Liver (tissue), 9 donors: ENCODE measurements around the gene CYP1A2. TPM values are rescaled to one million over a fixed set of nuclear protein-coding genes. Genes with fewer than 3 reads are reported as not detected.
A peak's percentile ranks its signal among the peaks of the same experiment; 100 is the strongest.
"Not testable (repeated sequence)": the region's sequence is repeated elsewhere in the genome, so short reads cannot be mapped to it uniquely, and the experiment has no call there.

Experiments
- DNase-seq: peaks from one replicate; pipeline ENCODE4 v3.0.0-alpha.2; 2017; ENCODE audit warnings: low spot score
- H3K27ac ChIP-seq, 2 donors: one replicate each; pipeline ENCODE4 v1.7.0; 2013; ENCODE audit warnings: inconsistent platforms in 2 of 2, low read length in 2 of 2, control low read depth in 1 of 2, low read depth in 1 of 2, mild to moderate bottlenecking in 1 of 2
- H3K27me3 ChIP-seq, 4 donors: one replicate each; pipeline versions ENCODE4 v1.6.1 to v1.7.0; 2013; ENCODE audit warnings: low read length in 3 of 4, inconsistent platforms in 1 of 4, mild to moderate bottlenecking in 1 of 4, moderate library complexity in 1 of 4; ENCODE audit not compliant: control insufficient read depth in 4 of 4, insufficient read depth in 4 of 4
- H3K36me3 ChIP-seq, 4 donors: one replicate each; pipeline versions ENCODE4 v1.6.1 to v1.7.0; 2013; ENCODE audit warnings: low read length in 3 of 4, mild to moderate bottlenecking in 3 of 4, low read depth in 1 of 4, moderate library complexity in 1 of 4; ENCODE audit not compliant: control insufficient read depth in 4 of 4, insufficient read depth in 3 of 4
- H3K4me1 ChIP-seq, 4 donors: one replicate each; pipeline versions ENCODE4 v1.6.1 to v1.7.0; 2013; ENCODE audit warnings: low read length in 3 of 4, mild to moderate bottlenecking in 3 of 4, moderate library complexity in 1 of 4; ENCODE audit not compliant: control insufficient read depth in 4 of 4, insufficient read depth in 4 of 4
- H3K4me3 ChIP-seq, 3 donors: one replicate each; pipeline versions ENCODE4 v1.6.1 to v1.7.0; 2013; ENCODE audit warnings: low read length in 3 of 3, control low read depth in 1 of 3, low read depth in 1 of 3, mild to moderate bottlenecking in 1 of 3
- H3K9ac ChIP-seq, 2 donors: one replicate each; pipeline ENCODE4 v1.7.0; 2013; ENCODE audit warnings: low read length in 2 of 2, mild to moderate bottlenecking in 2 of 2, moderate library complexity in 2 of 2, control low read depth in 1 of 2, low read depth in 1 of 2
- H3K9me3 ChIP-seq, 4 donors: one replicate each; pipeline versions ENCODE4 v1.6.1 to v1.7.0; 2013; ENCODE audit warnings: low read length in 3 of 4; ENCODE audit not compliant: control insufficient read depth in 4 of 4
- EGR1 ChIP-seq, 2 donors: IDR thresholded peaks; 2 replicates each; pipeline ENCODE4 v1.6.1; 2016 to 2018; ENCODE audit warnings: antibody characterized with exemption in 2 of 2, low read depth in 2 of 2
- FOXA1 ChIP-seq: IDR thresholded peaks from 2 replicates; pipeline ENCODE4 v1.6.1; 2016; ENCODE audit warnings: antibody characterized with exemption
- FOXA2 ChIP-seq: IDR thresholded peaks from 2 replicates; pipeline ENCODE4 v1.6.1; 2016; ENCODE audit warnings: antibody characterized with exemption
- GABPA ChIP-seq, 2 donors: IDR thresholded peaks in 1 of 2; conservative IDR thresholded peaks in 1 of 2; 2 replicates each; pipeline ENCODE4 v1.6.1; 2016; ENCODE audit warnings: antibody characterized with exemption in 2 of 2, mild to moderate bottlenecking in 1 of 2, moderate library complexity in 1 of 2
- HNF4A ChIP-seq, 2 donors: conservative IDR thresholded peaks; 2 replicates each; pipeline ENCODE4 v1.6.1; 2016; ENCODE audit warnings: antibody characterized with exemption in 2 of 2, mild to moderate bottlenecking in 2 of 2
- HNF4G ChIP-seq: IDR thresholded peaks from 2 replicates; pipeline ENCODE4 v1.6.1; 2016; ENCODE audit warnings: antibody characterized with exemption
- JUND ChIP-seq, 2 donors: IDR thresholded peaks; 2 replicates each; pipeline ENCODE4 v1.6.1; 2016; ENCODE audit warnings: antibody characterized with exemption in 2 of 2
- NR2F2 ChIP-seq: IDR thresholded peaks from 2 replicates; pipeline ENCODE4 v1.6.1; 2016; ENCODE audit warnings: antibody characterized with exemption
- RAD21 ChIP-seq, 2 donors: IDR thresholded peaks; 2 replicates each; pipeline ENCODE4 v1.6.1; 2016; ENCODE audit warnings: antibody characterized with exemption in 2 of 2, mild to moderate bottlenecking in 2 of 2
- RXRA ChIP-seq, 2 donors: IDR thresholded peaks; 2 replicates each; pipeline ENCODE4 v1.6.1; 2017 to 2018; ENCODE audit warnings: antibody characterized with exemption in 2 of 2, mild to moderate bottlenecking in 1 of 2
- SP1 ChIP-seq: IDR thresholded peaks from 2 replicates; pipeline ENCODE4 v1.6.1; 2018; ENCODE audit warnings: antibody characterized with exemption, mild to moderate bottlenecking
- TAF1 ChIP-seq: conservative IDR thresholded peaks from 2 replicates; pipeline ENCODE4 v1.6.1; 2016; ENCODE audit warnings: antibody characterized with exemption, mild to moderate bottlenecking
- YY1 ChIP-seq: IDR thresholded peaks from 2 replicates; pipeline ENCODE4 v1.6.1; 2016; ENCODE audit warnings: antibody characterized with exemption, mild to moderate bottlenecking
- WGBS: extraction: QIAGEN DNeasy Blood & Tissue Kit; methylation state at CpG from one replicate; pipeline ENCODE4 v1.1.7; 2013; 5-methylcytosine and 5-hydroxymethylcytosine counted together
- polyA plus RNA-seq, 2 donors: library from polyadenylated mRNA; stranded (reverse) in 1 of 2; unstranded in 1 of 2; fragments of 200-250 nt in 1 of 2; fragments of >200 nt in 1 of 2; fragmentation: Nextera tagmentation in 1 of 2; extraction: Ambion mirVana in 1 of 2; gene quantifications; one replicate each; pipeline versions ENCODE4 v1.2.1 to v1.2.3, GENCODE V29; 2013 to 2015
- total RNA-seq, 2 donors: library from RNA; depleted of rRNA; stranded (reverse); fragments of >200 nt; gene quantifications; one replicate each; pipeline ENCODE4 v1.2.3, GENCODE V29; 2014
- TF ChIP-seq, protein P1 (sequence below): fragments of 150-350 bp; IDR thresholded peaks from 2 replicates; pipeline ENCODE4 v1.5.1; 2017; ENCODE audit warnings: improper control_type of control experiment, low read depth, low read length; ENCODE audit not compliant: missing input control
- TF ChIP-seq, protein P2 (sequence below): IDR thresholded peaks from 2 replicates; pipeline ENCODE4 v1.6.1; 2016; ENCODE audit warnings: antibody characterized with exemption
- TF ChIP-seq, protein P3 (sequence below): IDR thresholded peaks from 2 replicates; pipeline ENCODE4 v1.6.1; 2016; ENCODE audit warnings: antibody characterized with exemption, mild to moderate bottlenecking
- TF ChIP-seq, protein P4 (sequence below): IDR thresholded peaks from 2 replicates; pipeline ENCODE4 v1.6.1; 2016; ENCODE audit warnings: antibody characterized with exemption
- TF ChIP-seq, protein P5 (sequence below): IDR thresholded peaks from 2 replicates; pipeline ENCODE4 v1.6.1; 2016; ENCODE audit warnings: antibody characterized with exemption
- donor health status: healthy.
- donor health status: healthy.
- donor health status: healthy.
- donor health status: healthy.
- donor health status: healthy.

CYP1A2 gene
- total and polyA plus RNA-seq, 4 donors: 21.8 to 32.5 (median 31.7) TPM; not detected in 1

DNA sequence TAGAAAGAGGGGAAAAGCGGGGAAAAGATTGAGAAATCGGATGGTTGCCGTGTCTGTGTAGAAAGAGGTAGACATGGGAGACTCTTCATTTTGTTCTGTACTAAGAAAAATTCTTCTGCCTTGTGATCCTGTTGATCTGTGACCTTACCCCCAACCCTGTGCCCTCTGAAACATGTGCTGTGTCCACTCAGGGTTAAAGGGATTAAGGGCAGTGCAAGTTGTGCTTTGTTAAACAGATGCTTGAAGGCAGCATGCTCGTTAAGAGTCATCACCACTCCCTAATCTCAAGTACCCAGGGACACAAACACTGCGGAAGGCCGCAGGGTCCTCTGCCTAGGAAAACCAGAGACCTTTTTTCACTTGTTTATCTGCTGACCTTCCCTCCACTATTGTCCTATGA, 19.3 kb upstream of the CYP1A2 start:
- H3K4me1 ChIP-seq: peaks cover 9 to 60% (median 42%) of the 10 kb centered on the region in 4 donors
- not testable (repeated sequence) for H3K27ac ChIP-seq, H3K27me3 ChIP-seq, H3K36me3 ChIP-seq, H3K9me3 ChIP-seq, H3K4me3 ChIP-seq, H3K9ac ChIP-seq, DNase-seq
- WGBS: 63% methylated on average over 6 of the region's 6 CpGs

DNA sequence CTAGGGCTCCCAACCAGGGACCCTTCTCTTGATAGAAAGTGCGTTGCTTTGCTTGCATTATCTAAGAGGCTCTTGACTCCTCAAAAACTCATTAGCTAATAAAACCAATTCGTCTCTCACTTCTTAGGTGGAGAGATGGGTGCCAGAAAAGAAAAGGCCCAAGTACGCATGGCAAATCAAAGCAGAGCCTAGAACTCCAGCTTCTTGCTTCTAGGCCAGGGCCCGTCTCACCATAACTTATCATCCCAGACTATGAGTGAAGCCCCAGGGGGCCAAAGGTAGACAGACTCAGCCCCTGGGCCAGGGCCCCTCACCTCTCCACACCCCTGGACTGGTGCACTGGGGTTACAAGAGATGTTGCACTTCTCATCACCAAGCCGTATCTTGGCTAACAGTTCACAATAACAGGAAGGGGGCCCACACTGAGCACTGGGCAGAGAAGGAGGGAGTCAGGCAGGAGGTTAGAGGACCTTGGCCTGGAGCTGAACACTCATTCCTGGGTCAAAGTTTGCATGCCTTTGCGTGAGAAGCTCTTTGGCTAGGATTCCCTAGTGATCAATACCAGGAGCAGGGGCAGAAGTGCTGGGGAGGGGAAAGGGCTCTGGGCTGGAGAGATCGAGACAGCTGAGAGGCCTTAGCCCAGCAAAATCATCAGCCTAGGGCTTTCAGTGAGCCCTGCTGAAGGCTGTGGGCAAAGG, 17.9 kb upstream of the CYP1A2 start:
- TF ChIP-seq, protein P1, sequence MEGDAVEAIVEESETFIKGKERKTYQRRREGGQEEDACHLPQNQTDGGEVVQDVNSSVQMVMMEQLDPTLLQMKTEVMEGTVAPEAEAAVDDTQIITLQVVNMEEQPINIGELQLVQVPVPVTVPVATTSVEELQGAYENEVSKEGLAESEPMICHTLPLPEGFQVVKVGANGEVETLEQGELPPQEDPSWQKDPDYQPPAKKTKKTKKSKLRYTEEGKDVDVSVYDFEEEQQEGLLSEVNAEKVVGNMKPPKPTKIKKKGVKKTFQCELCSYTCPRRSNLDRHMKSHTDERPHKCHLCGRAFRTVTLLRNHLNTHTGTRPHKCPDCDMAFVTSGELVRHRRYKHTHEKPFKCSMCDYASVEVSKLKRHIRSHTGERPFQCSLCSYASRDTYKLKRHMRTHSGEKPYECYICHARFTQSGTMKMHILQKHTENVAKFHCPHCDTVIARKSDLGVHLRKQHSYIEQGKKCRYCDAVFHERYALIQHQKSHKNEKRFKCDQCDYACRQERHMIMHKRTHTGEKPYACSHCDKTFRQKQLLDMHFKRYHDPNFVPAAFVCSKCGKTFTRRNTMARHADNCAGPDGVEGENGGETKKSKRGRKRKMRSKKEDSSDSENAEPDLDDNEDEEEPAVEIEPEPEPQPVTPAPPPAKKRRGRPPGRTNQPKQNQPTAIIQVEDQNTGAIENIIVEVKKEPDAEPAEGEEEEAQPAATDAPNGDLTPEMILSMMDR: no peak
- TF ChIP-seq YY1 (no peak), SP1 (peak; percentile 86), FOXA2 (peak; percentile 46), GABPA (IDR thresholded peaks at IDR 0.05 in 1 of 2, conservative IDR thresholded peaks at IDR 0.05 in 1 of 2) (no peak), HNF4A (conservative IDR thresholded peaks at IDR 0.05) (peak; percentile 95 to 97), NR2F2 (peak; percentile 61), RXRA (IDR thresholded peaks at IDR 0.05) (peak; percentile 87 to 92), JUND (IDR thresholded peaks at IDR 0.05) (peak; percentile 20 to 69), FOXA1 (no peak), RAD21 (IDR thresholded peaks at IDR 0.05) (peak; percentile 19 to 45), TAF1 (no peak), EGR1 (IDR thresholded peaks at IDR 0.05; ENCODE audit: low read depth in 2 of 2) (no peak), HNF4G (peak; percentile 85)
- TF ChIP-seq, protein P2, sequence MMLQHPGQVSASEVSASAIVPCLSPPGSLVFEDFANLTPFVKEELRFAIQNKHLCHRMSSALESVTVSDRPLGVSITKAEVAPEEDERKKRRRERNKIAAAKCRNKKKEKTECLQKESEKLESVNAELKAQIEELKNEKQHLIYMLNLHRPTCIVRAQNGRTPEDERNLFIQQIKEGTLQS: peak; percentile 17
- TF ChIP-seq, protein P3, sequence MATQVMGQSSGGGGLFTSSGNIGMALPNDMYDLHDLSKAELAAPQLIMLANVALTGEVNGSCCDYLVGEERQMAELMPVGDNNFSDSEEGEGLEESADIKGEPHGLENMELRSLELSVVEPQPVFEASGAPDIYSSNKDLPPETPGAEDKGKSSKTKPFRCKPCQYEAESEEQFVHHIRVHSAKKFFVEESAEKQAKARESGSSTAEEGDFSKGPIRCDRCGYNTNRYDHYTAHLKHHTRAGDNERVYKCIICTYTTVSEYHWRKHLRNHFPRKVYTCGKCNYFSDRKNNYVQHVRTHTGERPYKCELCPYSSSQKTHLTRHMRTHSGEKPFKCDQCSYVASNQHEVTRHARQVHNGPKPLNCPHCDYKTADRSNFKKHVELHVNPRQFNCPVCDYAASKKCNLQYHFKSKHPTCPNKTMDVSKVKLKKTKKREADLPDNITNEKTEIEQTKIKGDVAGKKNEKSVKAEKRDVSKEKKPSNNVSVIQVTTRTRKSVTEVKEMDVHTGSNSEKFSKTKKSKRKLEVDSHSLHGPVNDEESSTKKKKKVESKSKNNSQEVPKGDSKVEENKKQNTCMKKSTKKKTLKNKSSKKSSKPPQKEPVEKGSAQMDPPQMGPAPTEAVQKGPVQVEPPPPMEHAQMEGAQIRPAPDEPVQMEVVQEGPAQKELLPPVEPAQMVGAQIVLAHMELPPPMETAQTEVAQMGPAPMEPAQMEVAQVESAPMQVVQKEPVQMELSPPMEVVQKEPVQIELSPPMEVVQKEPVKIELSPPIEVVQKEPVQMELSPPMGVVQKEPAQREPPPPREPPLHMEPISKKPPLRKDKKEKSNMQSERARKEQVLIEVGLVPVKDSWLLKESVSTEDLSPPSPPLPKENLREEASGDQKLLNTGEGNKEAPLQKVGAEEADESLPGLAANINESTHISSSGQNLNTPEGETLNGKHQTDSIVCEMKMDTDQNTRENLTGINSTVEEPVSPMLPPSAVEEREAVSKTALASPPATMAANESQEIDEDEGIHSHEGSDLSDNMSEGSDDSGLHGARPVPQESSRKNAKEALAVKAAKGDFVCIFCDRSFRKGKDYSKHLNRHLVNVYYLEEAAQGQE: no peak
- TF ChIP-seq, protein P4, sequence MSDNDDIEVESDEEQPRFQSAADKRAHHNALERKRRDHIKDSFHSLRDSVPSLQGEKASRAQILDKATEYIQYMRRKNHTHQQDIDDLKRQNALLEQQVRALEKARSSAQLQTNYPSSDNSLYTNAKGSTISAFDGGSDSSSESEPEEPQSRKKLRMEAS: peak; percentile 85
- TF ChIP-seq, protein P5, sequence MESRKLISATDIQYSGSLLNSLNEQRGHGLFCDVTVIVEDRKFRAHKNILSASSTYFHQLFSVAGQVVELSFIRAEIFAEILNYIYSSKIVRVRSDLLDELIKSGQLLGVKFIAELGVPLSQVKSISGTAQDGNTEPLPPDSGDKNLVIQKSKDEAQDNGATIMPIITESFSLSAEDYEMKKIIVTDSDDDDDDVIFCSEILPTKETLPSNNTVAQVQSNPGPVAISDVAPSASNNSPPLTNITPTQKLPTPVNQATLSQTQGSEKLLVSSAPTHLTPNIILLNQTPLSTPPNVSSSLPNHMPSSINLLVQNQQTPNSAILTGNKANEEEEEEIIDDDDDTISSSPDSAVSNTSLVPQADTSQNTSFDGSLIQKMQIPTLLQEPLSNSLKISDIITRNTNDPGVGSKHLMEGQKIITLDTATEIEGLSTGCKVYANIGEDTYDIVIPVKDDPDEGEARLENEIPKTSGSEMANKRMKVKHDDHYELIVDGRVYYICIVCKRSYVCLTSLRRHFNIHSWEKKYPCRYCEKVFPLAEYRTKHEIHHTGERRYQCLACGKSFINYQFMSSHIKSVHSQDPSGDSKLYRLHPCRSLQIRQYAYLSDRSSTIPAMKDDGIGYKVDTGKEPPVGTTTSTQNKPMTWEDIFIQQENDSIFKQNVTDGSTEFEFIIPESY: no peak
- Histone ChIP-seq H3K27me3 (no peaks in the 10 kb centered on the region), H3K27ac (peak overlapping the region; percentile 46 to 56), H3K9ac (no peak overlapping the region), H3K36me3 (no peaks in the 10 kb centered on the region), H3K4me3 (no peak overlapping the region), H3K4me1 (peaks cover 9 to 61% (median 42%) of the 10 kb centered on the region in 4 donors), H3K9me3 (no peaks in the 10 kb centered on the region)
- WGBS: 49% methylated on average over 7 of the region's 7 CpGs
- DNase-seq: no peak
